Tibial artery (tissue), 4 donors: ENCODE measurements around the gene FXYD5.

Experiments
- DNase-seq, 2 donors: peaks; one replicate each; pipeline ENCODE4 v3.0.0-alpha.2; 2019
- H3K27ac ChIP-seq, 2 donors: fragments of 200-600 bp; sonication (generic) in 1 of 2; 1 replicate in 1 of 2; 2 replicates in 1 of 2; pipeline ENCODE4 v1.5.1; 2018 to 2019; ENCODE audit warnings: mild to moderate bottlenecking in 1 of 2
- H3K27me3 ChIP-seq, 2 donors: fragments of 200-600 bp; sonication (generic) in 1 of 2; one replicate each; pipeline versions ENCODE4 v1.5.1 to v1.6.0; 2016 to 2019
- H3K36me3 ChIP-seq, 3 donors: fragments of 200-600 bp; sonication (generic) in 2 of 3; one replicate each; pipeline ENCODE4 v1.5.1; 2016 to 2019; ENCODE audit warnings: mild to moderate bottlenecking in 2 of 3
- H3K4me1 ChIP-seq, 4 donors: fragments of 200-600 bp; sonication (generic) in 2 of 4; 1 replicate in 3 of 4; 2 replicates in 1 of 4; pipeline ENCODE4 v1.5.1; 2016 to 2019
- H3K4me3 ChIP-seq, 2 donors: fragments of 200-600 bp; sonication (generic) in 1 of 2; 1 replicate in 1 of 2; 2 replicates in 1 of 2; pipeline ENCODE4 v1.5.1; 2018 to 2019; ENCODE audit warnings: mild to moderate bottlenecking in 2 of 2
- H3K9me3 ChIP-seq, 3 donors: fragments of 200-600 bp; sonication (generic) in 1 of 3; one replicate each; pipeline ENCODE4 v1.5.1; 2016 to 2019
- intact Hi-C: fragments of 100-400 bp; cut with DNase I; formaldehyde crosslinking; loops from one replicate; pipeline ENCODE4 v1.15.0; 2023; ENCODE audit warnings: low total_unique reads
- TF ChIP-seq, protein P1 (sequence below), 2 experiments: fragments of 200-600 bp in 1 of 2; fragments of 450-650 bp in 1 of 2; IDR thresholded peaks; one replicate each; pipeline ENCODE4 v1.5.1; 2017 to 2019; ENCODE audit warnings: antibody characterized with exemption in 2 of 2, mild to moderate bottlenecking in 1 of 2, moderate library complexity in 1 of 2

FXYD5 gene

DNA sequence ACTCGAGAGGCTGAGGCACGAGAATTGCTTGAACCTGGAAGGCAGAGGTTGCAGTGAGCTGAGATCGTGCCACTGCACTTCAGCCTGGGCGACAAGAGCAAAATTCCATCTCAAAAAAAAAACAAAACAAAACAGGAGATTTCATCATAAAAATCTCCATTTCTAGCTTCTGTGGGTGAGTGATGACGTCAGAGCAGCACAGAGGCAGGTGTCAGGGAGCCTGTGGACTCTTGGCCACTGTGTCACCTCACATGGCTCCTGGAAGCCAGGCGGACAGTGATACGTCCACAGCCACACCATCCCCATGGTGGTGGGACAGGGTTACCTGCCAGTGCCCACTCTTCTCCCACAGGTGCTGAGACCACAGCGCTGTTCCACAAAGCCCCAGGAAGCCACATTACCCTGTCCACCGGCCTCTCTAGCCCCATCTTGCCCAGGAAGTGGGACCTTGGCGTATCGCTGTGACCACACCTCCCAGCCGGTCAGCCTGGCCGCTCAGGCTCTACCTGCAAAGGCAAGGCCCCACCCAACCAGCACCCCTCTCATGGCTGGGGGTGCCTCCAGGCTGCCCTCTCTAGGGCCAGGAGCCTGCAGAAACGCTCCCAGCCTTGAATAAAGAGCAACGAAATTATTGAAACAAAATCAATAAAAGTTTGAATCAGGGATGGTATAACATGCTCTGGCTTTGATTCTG, 41.4 kb upstream of the FXYD5 start:
- Histone ChIP-seq H3K4me1 (peaks cover 0 to 15% (median 10%) of the 10 kb centered on the region in 4 donors), H3K9me3 (no peaks in the 10 kb centered on the region)
- TF ChIP-seq, protein P1, sequence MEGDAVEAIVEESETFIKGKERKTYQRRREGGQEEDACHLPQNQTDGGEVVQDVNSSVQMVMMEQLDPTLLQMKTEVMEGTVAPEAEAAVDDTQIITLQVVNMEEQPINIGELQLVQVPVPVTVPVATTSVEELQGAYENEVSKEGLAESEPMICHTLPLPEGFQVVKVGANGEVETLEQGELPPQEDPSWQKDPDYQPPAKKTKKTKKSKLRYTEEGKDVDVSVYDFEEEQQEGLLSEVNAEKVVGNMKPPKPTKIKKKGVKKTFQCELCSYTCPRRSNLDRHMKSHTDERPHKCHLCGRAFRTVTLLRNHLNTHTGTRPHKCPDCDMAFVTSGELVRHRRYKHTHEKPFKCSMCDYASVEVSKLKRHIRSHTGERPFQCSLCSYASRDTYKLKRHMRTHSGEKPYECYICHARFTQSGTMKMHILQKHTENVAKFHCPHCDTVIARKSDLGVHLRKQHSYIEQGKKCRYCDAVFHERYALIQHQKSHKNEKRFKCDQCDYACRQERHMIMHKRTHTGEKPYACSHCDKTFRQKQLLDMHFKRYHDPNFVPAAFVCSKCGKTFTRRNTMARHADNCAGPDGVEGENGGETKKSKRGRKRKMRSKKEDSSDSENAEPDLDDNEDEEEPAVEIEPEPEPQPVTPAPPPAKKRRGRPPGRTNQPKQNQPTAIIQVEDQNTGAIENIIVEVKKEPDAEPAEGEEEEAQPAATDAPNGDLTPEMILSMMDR (IDR thresholded peaks at IDR 0.05): no peak

DNA sequence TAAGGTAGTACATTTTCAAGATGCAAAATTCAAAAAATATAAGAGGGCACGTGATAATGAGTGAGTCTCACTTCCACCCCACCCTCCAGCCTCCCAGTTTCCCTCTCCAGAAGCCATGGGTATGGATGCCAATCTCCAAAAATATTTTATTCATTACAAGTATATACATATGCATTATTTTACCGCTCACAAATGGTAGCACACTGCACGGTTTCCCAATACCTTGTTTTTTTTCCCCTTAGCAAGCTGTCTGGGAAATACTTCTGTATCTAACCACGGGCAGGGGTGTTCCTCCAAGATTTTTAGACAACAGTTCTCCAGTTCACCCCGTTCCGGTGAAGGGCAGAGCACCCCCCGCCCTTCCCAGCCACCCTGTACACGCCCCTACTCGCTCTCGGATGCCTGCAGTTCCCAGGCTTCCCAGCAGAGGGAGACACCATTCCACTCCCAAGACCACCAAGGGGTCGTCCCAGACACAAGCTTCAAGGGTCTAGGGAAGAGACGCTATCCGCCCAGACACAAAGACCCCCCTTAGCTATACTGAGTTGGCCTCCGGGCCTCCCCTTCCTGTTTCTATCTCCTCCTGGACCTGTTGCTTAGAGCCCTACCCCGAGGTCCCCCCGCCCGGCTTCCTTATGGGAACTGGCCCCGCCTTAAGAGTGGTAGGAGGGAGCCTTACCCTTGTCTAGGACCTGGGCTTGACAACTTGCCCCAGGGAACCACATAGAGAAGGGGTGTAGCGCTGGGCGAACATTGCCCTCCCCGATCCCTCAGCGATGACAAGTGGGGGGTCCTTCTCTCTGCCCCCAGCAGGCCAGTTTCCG, 40.0 kb upstream of the FXYD5 start:
- peaks cover 0 to 4% of the 10 kb centered on the region in 2 donors for H3K27me3 ChIP-seq
- H3K27ac ChIP-seq: peak overlapping the region; percentile 29 to 55
- H3K4me1 ChIP-seq: peaks cover 0 to 15% (median 10%) of the 10 kb centered on the region in 4 donors
- DNase-seq: peak; percentile 68 to 82
- TF ChIP-seq, protein P1 (IDR thresholded peaks at IDR 0.05): peak; percentile 96 to 99
- intact Hi-C loops: loop anchor here (2.0 kb wide), 1 partner anchor 20 kb away; the partner anchor contains the start of gene LGI4
- no peaks in the 10 kb centered on the region for H3K36me3 ChIP-seq
- no peaks in the 10 kb centered on the region for H3K9me3 ChIP-seq
- peak overlapping the region; percentile 13 to 50 for H3K4me3 ChIP-seq

More for the DNA sequence above, 41.4 kb upstream of the FXYD5 start:
- H3K27me3 ChIP-seq: peaks cover 0 to 10% of the 10 kb centered on the region in 2 donors
- no peak overlapping the region for H3K27ac ChIP-seq
- intact Hi-C loops: no loop called here
- no peak for DNase-seq
- no peaks in the 10 kb centered on the region for H3K36me3 ChIP-seq
- H3K4me3 ChIP-seq: no peak overlapping the region

DNA sequence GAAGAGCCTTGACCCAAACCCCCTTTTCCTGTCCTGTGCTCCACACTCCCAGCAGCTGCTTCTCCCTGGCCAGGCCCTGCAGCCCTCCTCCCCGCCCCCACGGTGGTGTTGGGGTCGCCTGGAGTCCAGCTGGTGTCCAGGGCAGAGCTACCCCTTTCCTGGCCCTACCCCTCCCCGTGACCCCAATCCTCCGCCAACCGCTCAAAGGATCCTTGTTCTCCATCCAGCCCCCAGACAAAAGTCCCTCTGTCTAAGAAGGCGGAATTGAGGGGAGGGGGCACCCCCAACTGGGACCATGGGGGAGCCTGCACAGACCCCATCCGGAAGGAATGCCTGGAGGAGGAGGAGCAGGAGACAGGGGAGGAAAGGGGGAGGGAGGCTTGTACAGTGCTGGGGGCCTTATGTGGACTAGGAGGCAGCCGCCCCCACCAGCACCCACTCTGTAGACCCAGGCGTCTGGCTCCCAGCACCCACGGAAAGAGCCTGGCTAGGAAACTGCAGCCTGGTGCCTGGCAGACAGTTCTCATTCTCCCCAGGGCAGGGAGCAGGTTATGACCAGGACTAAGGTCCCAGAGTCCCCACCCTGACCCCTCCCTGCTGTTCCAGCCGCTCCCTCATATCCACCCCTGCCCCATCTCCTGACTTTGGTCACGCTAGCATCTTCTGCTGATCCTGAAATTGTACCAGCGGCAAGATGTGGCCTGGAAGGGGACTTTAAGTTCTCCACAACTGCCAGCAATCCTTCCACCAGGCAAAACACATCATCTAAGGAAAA, 39.2 kb upstream of the FXYD5 start, which contains the start of gene FXYD3:
FXYD3 (plus strand) TSS at position 647 of the 775 bp plus-strand sequence. CDS start 3,554 bp downstream, outside the sequence.
- Histone ChIP-seq H3K27ac (peak within 1 kb of the TSS; percentile 29 to 55), H3K27me3 (no peaks in the 10 kb centered on the region), H3K4me1 (peaks cover 0 to 23% (median 10%) of the 10 kb centered on the region in 4 donors), H3K4me3 (peak within 1 kb of the TSS; percentile 13 to 50), H3K36me3 (no peaks in the 10 kb centered on the region), H3K9me3 (no peaks in the 10 kb centered on the region)
- intact Hi-C loops: loop anchor here (2.0 kb wide), 1 partner anchor 19 kb away; the partner anchor contains the start of gene LGI4
- no peak for DNase-seq
- TF ChIP-seq, protein P1 (IDR thresholded peaks at IDR 0.05): no peak

DNA sequence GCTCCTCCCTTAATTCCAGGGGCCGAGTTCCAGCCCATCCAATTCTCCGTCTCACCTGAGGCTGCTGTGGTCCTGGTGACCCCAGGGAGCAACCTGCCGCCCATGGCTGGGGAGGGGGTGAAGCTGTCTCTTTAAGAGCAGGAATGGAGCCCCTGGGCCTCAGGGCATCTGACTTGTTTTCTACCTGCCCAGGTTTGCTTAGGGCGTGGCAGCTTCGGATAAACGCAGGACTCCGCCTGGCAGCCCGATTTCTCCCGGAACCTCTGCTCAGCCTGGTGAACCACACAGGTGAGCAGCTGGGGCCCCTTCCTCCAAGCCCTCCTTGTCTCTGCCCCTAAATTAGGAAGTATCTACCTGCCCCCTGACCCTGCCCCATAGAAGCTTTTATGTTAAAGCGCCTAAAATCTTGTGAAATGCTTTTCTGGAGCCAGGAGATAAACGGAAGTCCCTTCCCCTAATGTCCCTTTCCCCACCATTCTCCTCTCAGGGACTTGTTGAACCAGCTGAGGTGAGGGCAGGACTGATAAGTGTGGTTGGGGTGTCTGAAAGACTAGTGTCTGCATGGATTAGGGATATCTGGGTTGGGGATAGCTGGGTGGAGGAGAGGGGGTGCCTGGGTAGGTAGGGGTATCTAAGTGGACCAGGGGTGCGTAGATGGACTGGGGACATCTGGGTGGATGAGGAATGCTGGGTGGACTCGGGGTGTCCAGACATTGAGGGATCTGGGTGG, 38.3 kb upstream of the FXYD5 start:
- Histone ChIP-seq H3K27ac (no peak overlapping the region), H3K4me3 (no peak overlapping the region), H3K4me1 (peaks cover 0 to 32% (median 10%) of the 10 kb centered on the region in 4 donors), H3K36me3 (peaks cover 0 to 2% (median 0%) of the 10 kb centered on the region in 3 donors), H3K27me3 (no peaks in the 10 kb centered on the region), H3K9me3 (no peaks in the 10 kb centered on the region)
- TF ChIP-seq, protein P1 (IDR thresholded peaks at IDR 0.05): no peak
- intact Hi-C loops: no loop called here
- DNase-seq: no peak
